Activated T-helper 1 cell treated with anti-CD3 and anti-CD28 coated beads, Interleukin-12 subunit alpha, Interleukin-12 subunit beta, Interleukin-2, Interleukin-4 antibody, amounts not matched to agents 30 ng/mL and 10 ng/mL and 1 ng/mL, durations not matched to agents 14 hours and 24 hours and 36 hours (primary cell): Measurements from ENCODE around the gene FAM174C. TPM values are rescaled to one million over a fixed set of nuclear protein-coding genes. Genes with fewer than 3 reads are reported as not detected.
"Not testable (repeated sequence)": the region's sequence is repeated elsewhere in the genome, so short reads cannot be mapped to it uniquely, and the experiment has no call there.

Source experiments
- DNase-seq: peaks from one replicate; pipeline ENCODE4 v3.0.0; 2021; ENCODE audit warnings: low spot score
- H3K27ac Mint-ChIP-seq: one replicate; pipeline ENCODE4 v1.8.0; 2021; ENCODE audit warnings: mild to moderate bottlenecking, mixed read lengths
- H3K27me3 Mint-ChIP-seq: one replicate; pipeline ENCODE4 v1.8.0; 2022; ENCODE audit warnings: mild to moderate bottlenecking, moderate library complexity, mixed read lengths; ENCODE audit not compliant: insufficient read depth
- H3K36me3 Mint-ChIP-seq: one replicate; pipeline ENCODE4 v1.8.0; 2021; ENCODE audit warnings: low read depth, mixed read lengths
- H3K4me1 Mint-ChIP-seq: one replicate; pipeline ENCODE4 v1.8.0; 2021; ENCODE audit warnings: low read depth, mixed read lengths
- H3K4me3 Mint-ChIP-seq: one replicate; pipeline ENCODE4 v1.8.0; 2021; ENCODE audit warnings: mild to moderate bottlenecking, moderate library complexity, mixed read lengths
- H3K9me3 Mint-ChIP-seq: one replicate; pipeline ENCODE4 v1.8.0; 2021; ENCODE audit warnings: mixed read lengths
- intact Hi-C: fragments of 100-400 bp; cut with micrococcal nuclease; formaldehyde crosslinking; loops from one replicate; pipeline ENCODE4 v1.15.1; 2024
- total RNA-seq: library from RNA; stranded (reverse); gene quantifications from 2 replicates; pipeline ENCODE4 v1.2.3, GENCODE V29; 2022

The FAM174C gene
- total RNA-seq, 1 donor from 2014 or later, result 119 TPM

DNA sequence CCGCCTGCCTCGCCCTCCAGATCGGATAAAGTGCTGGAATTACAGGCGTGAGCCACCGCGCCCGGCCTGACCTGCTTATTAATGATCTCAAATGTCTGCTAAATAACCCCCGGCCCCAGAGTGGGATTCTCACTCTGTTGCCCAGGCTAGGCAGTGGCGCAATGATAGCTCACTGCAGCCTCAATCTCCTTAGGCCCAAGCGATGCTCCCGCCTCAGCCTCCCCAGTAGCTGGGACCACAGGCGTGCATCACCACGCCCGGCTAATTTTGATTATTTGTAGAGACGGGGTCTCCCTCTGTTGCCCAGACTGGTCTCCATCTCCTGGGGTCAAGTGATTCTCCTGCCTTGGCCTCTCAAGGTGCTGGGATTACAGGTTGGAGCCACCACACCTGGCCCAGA lies 34.4 kb upstream of the FAM174C start:
- Mint-ChIP-seq H3K27ac (peak overlapping the region; percentile 18), H3K36me3 (no peaks in the 10 kb centered on the region), H3K4me1 (peaks cover 27% of the 10 kb centered on the region), H3K4me3 (peak overlapping the region; percentile 78), H3K9me3 (no peaks in the 10 kb centered on the region), H3K27me3 (peaks cover 18% of the 10 kb centered on the region)
- DNase-seq, result no peak
- intact Hi-C loops, result loop anchor here (1.0 to 10.0 kb wide), 8 partner anchors 8 to 556 kb away; partner anchors contain the start of genes GPX4, RNU6-2, STK11 and TMEM259

DNA sequence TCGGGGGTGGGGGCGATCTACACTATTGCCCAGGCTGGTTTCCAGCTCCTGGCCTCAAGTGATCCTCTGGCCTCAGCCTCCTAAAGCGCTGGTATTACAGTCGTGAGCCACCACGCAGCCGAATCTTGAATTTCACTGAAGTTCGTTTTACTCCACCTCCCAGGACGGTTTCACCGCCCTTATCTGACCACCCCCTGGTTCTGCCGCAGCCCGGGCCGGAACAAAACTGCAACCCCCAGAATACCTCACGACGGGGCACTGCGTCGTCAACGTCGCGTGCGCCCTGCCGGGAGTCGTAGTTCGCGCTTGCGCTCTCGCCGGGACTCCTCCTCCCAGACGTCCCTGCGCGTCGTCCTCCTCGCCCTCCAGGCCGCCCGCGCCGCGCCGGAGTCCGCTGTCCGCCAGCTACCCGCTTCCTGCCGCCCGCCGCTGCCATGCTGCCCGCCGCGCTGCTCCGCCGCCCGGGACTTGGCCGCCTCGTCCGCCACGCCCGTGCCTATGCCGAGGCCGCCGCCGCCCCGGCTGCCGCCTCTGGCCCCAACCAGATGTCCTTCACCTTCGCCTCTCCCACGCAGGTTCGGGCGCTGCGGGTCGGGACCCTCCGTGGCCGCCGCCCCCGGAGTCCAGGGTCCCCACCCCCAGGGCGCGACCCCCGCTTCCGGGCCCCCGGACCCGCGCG lies 33.8 kb upstream of the FAM174C start, which contains the start of gene ATP5F1D:
Gene ATP5F1D, plus strand, starts transcription at position 335 of the 679 bp plus-strand sequence. Its CDS starts 100 bp downstream, at position 435.
- Mint-ChIP-seq H3K4me1 (peaks cover 27% of the 10 kb centered on the region), H3K27me3 (peaks cover 16% of the 10 kb centered on the region), H3K9me3 (no peaks in the 10 kb centered on the region), H3K4me3 (peak within 1 kb of the TSS; percentile 91), H3K27ac (peak within 1 kb of the TSS; percentile 84), H3K36me3 (no peaks in the 10 kb centered on the region)
- DNase-seq, result peak; percentile 91
- intact Hi-C loops, result loop anchor here (1.0 to 10.0 kb wide), 7 partner anchors 8 to 557 kb away; partner anchors contain the start of genes GPX4 and STK11

GRCh38 chr19:1243768-1244692 lies 31.3 kb upstream of the FAM174C start:
- no peaks in the 10 kb centered on the region for H3K9me3 Mint-ChIP-seq
- H3K4me1 Mint-ChIP-seq, result peaks cover 19% of the 10 kb centered on the region
- no peaks in the 10 kb centered on the region for H3K36me3 Mint-ChIP-seq
- intact Hi-C loops, result loop anchor here (1.0 to 10.0 kb wide), 4 partner anchors 22 to 559 kb away; no protein-coding TSS in a partner anchor
- peaks cover 8% of the 10 kb centered on the region for H3K27me3 Mint-ChIP-seq
- peak overlapping the region; percentile 74 for H3K4me3 Mint-ChIP-seq
- H3K27ac Mint-ChIP-seq, result no peak overlapping the region
- peak; percentile 78 for DNase-seq

DNA sequence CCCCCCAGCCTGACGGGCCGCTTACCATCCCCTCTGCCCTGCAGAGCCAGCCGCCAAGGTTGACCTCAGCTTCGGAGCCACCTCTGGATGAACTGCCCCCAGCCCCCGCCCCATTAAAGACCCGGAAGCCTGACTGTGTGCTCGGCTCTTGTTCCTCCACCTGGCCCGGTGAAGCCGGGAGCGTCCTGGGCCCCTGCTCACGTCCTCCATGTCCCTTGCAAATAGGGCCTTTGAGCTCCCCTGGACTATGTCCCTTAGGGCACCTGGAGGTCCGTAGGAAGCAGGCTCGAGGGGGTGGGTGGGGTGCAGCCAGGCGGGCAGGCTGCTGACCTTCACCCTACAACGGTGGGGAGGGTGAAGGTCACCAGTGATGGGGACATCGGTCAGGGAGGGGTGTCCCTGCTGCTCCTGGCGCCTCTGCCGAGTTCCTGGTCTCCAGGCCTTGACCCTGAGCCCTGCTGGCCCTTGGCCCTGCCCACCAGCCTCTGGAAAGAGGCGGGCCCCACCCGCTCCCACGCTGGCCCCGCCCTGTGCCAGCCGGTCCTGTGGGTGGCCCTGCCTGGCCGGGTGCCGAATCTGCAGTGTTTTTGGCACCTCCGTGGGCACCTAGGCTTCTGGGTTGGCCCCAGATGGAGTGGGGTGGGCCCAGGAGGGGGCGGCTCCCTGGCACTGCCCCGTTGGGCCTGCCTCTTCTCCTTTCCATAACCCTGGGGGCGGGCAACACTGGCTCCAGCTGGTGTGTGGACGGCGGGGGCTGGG lies 30.5 kb upstream of the FAM174C start:
- Mint-ChIP-seq H3K36me3 (peaks cover 2% of the 10 kb centered on the region), H3K4me1 (peaks cover 15% of the 10 kb centered on the region), H3K4me3 (peak overlapping the region; percentile 74), H3K9me3 (no peaks in the 10 kb centered on the region), H3K27ac (no peak overlapping the region), H3K27me3 (peaks cover 3% of the 10 kb centered on the region)
- DNase-seq, result no peak
- intact Hi-C loops, result loop anchor here (1.0 to 10.0 kb wide), 4 partner anchors 21 to 560 kb away; no protein-coding TSS in a partner anchor

DNA sequence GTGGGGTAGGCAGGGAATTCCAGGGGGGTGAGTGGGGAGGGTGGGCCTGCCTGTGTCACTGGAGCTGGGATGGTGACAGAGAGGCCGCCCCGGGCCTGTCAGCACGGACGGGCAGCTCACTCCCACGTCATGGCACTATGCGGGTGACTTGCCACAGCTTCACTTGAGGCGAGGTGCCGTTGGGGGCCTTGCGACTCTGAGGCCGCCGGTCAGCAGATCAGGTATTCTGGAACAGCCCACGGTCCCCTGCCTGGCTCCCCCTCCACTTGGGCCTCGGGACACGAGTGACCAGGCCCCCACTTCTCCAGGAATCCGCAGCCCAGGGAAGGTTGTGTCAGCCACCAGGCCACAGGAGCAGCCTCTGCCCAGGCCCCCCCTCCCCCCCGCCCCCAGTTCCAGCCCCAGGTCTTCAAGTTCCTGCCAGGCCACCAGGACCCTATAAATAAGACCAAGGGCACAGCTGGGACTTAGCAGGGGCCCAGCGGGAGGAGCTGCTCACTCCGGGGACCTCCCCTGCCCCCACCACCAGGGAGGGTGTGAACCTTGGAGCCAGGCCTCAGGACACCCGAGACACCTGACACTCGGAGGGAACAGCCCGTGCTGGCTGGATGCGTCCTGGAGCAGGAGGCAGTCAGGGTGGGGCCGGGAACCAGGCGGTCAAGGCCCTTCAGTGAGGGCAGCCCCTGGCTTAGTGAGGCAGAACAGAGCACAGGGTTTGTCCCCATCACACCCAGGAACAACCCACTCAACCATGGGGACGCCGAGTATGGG lies 29.7 kb upstream of the FAM174C start:
- intact Hi-C loops, result loop anchor here (10.0 kb wide), 1 partner anchor 561 kb away; no protein-coding TSS in a partner anchor
- Mint-ChIP-seq H3K27me3 (peaks cover 3% of the 10 kb centered on the region), H3K4me3 (no peak overlapping the region), H3K4me1 (peaks cover 15% of the 10 kb centered on the region), H3K27ac (no peak overlapping the region), H3K9me3 (no peaks in the 10 kb centered on the region), H3K36me3 (peaks cover 2% of the 10 kb centered on the region)
- no peak for DNase-seq

DNA sequence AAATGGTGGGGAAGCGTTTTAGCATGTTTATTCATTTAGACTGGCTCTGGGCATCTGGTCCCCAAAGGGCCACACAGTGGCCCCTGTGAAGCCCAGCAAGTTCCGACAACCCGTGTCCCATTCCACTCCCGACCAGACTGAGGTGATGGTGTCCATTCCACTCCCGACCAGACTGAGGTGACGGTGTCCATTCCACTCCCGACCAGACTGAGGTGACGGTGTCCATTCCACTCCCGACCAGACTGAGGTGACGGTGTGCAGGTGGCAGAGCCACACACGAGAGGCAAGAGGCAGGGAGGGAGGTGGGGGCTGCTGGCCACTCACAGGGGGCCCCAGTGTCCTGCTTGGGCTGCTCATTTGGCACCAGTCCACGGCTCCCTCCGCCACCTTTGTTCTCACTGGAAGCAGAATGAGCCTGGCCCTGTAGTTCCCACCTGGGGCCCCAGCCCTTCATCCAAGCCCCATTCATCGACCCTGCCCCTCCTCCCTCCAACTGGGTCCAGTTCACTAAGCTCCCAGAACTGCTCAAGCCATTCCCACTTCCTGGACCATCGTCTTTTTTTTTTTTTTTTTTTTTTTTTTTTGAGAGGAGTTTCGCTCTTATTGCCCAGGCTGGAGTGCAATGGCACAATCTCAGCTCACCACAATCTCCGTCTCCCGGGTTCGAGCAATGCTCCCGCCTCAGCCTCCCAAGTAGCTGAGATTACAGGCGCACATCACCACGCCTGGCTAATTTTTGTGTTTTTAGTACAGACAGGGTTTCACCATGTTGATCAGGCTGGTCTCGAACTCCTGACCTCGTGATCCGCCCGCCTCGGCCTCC lies 28.9 kb upstream of the FAM174C start:
- not testable (repeated sequence) for H3K9me3 Mint-ChIP-seq, DNase-seq, H3K36me3 Mint-ChIP-seq, H3K27me3 Mint-ChIP-seq, H3K4me3 Mint-ChIP-seq, H3K4me1 Mint-ChIP-seq, H3K27ac Mint-ChIP-seq
- intact Hi-C loops, result loop anchor here (10.0 kb wide), 1 partner anchor 562 kb away; no protein-coding TSS in a partner anchor

- no peak for DNase-seq
- peak overlapping the region; percentile 29 for H3K27ac Mint-ChIP-seq
- H3K27me3 Mint-ChIP-seq, result no peaks in the 10 kb centered on the region
- H3K4me1 Mint-ChIP-seq, result peaks cover 4% of the 10 kb centered on the region
- H3K36me3 Mint-ChIP-seq, result peaks cover 12% of the 10 kb centered on the region
- no peak overlapping the region for H3K4me3 Mint-ChIP-seq
- no peaks in the 10 kb centered on the region for H3K9me3 Mint-ChIP-seq
- intact Hi-C loops, result loop anchor here (2.0 to 10.0 kb wide), 2 partner anchors 323 to 563 kb away; no protein-coding TSS in a partner anchor
Observed at GRCh38 chr19:1247748-1248138, 27.6 kb upstream of the FAM174C start.

GRCh38 chr19:1248139-1248785 lies 27.1 kb upstream of the FAM174C start, which contains the start of gene MIDN:
Gene MIDN (plus strand): TSS chr19:1248583. CDS start chr19:1250297, 1,714 bp downstream.
- Mint-ChIP-seq H3K4me3 (peak within 1 kb of the TSS; percentile 80), H3K9me3 (no peaks in the 10 kb centered on the region), H3K36me3 (peaks cover 14% of the 10 kb centered on the region), H3K27ac (peak within 1 kb of the TSS; percentile 86), H3K4me1 (peaks cover 5% of the 10 kb centered on the region), H3K27me3 (no peaks in the 10 kb centered on the region)
- peak; percentile 72 for DNase-seq
- intact Hi-C loops, result loop anchor here (2.0 to 10.0 kb wide), 2 partner anchors 323 to 563 kb away; no protein-coding TSS in a partner anchor

GRCh38 chr19:1248786-1249297 lies 26.5 kb upstream of the FAM174C start:
- H3K9me3 Mint-ChIP-seq, result no peaks in the 10 kb centered on the region
- intact Hi-C loops, result loop anchor here (1.0 to 10.0 kb wide), 7 partner anchors 8 to 614 kb away; partner anchors contain the start of genes ATP5F1D, CIRBP, KLF16 and STK11
- H3K4me1 Mint-ChIP-seq, result peaks cover 5% of the 10 kb centered on the region
- H3K27ac Mint-ChIP-seq, result peak overlapping the region; percentile 86
- peaks cover 17% of the 10 kb centered on the region for H3K36me3 Mint-ChIP-seq
- H3K4me3 Mint-ChIP-seq, result peak overlapping the region; percentile 80
- DNase-seq, result peak; percentile 82
- H3K27me3 Mint-ChIP-seq, result no peaks in the 10 kb centered on the region

DNA sequence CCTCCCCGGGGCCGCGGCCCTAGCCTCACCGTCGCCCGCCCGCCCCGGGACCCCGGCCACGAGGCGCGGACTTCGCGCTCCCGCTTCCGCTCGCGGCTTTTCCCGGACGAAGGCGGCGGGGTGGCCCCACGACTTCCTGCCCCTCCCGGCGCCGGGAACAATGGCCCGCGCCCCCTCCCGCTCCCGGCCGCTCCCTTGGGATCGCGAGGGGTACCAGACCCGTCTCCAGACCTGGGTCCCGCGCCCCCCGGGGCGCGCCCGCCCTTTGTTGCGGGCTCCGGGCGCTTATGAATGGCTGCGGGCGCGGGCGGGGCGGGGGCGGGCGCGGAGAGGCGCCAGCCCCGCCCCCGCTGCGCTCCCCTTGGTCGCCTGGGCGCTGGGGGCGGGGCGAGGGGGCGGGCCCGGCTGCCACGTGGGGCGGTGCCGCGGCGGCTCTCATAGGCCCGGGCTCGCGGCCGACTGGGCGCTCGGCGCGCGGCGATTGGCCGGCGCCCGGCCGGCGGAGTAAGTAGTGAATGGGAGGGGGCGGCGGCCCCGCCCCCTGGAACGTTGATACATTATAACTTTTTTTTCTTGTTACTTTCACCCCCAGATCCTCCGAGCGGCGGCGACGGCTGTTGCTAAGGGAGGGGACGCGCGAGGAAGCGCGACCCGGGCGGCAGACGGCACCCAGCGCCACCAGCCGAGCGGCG lies 25.9 kb upstream of the FAM174C start:
- Mint-ChIP-seq H3K27ac (peak overlapping the region; percentile 86), H3K4me1 (peaks cover 5% of the 10 kb centered on the region), H3K27me3 (no peaks in the 10 kb centered on the region), H3K36me3 (peaks cover 18% of the 10 kb centered on the region), H3K4me3 (peak overlapping the region; percentile 82), H3K9me3 (no peaks in the 10 kb centered on the region)
- peak; percentile 91 for DNase-seq
- intact Hi-C loops, result loop anchor here (1.0 to 10.0 kb wide), 7 partner anchors 8 to 614 kb away; partner anchors contain the start of genes ATP5F1D, CIRBP, KLF16 and STK11
